ENCODE measurements around the gene NOL4L. TPM values are rescaled to one million over a fixed set of nuclear protein-coding genes. Genes with fewer than 3 reads are reported as not detected.

NOL4L gene
- total RNA-seq, 4 donors from 2014 or later, result 2.6 to 12.8 (median 6.4) TPM

GRCh38 chr20:32528905-32529670 is 56.0 kb downstream of the NOL4L start:
- WGBS, result 94% methylated on average over 12 of the region's 13 CpGs

GRCh38 chr20:32528171-32528891 is 56.8 kb downstream of the NOL4L start:
- no peak for DNase-seq (ENCODE audit: low spot score in 2 of 2)
- Histone ChIP-seq H3K27ac (no peak overlapping the region), H3K36me3 (no peaks in the 10 kb centered on the region), H3K27me3 (peaks cover 17% of the 10 kb centered on the region), H3K4me1 (peaks cover 19% of the 10 kb centered on the region), H3K9me3 (no peaks in the 10 kb centered on the region), H3K4me3 (no peak overlapping the region)
- no peak for TF ChIP-seq EP300 (IDR thresholded peaks at IDR 0.05)
- TF ChIP-seq POLR2AphosphoS5 (IDR thresholded peaks at IDR 0.05), result no peak
- TF ChIP-seq POLR2A (IDR thresholded peaks at IDR 0.05), result no peak
- TF ChIP-seq CTCF (IDR thresholded peaks at IDR 0.05), result no peak
- 51% methylated on average over 10 of the region's 27 CpGs for WGBS

More at GRCh38 chr20:32528905-32529670, 56.0 kb downstream of the NOL4L start:
- no peak for DNase-seq (ENCODE audit: low spot score in 2 of 2)
- Histone ChIP-seq H3K4me1 (peaks cover 19% of the 10 kb centered on the region), H3K36me3 (no peaks in the 10 kb centered on the region), H3K27ac (no peak overlapping the region), H3K4me3 (no peak overlapping the region), H3K9me3 (no peaks in the 10 kb centered on the region), H3K27me3 (peaks cover 17% of the 10 kb centered on the region)
- TF ChIP-seq CTCF (IDR thresholded peaks at IDR 0.05), result no peak
- no peak for TF ChIP-seq POLR2AphosphoS5 (IDR thresholded peaks at IDR 0.05)
- TF ChIP-seq EP300 (IDR thresholded peaks at IDR 0.05), result no peak
- TF ChIP-seq POLR2A (IDR thresholded peaks at IDR 0.05), result no peak

GRCh38 chr20:32527447-32528055 is 57.6 kb downstream of the NOL4L start:
- H3K9me3 ChIP-seq, result no peaks in the 10 kb centered on the region
- no peak overlapping the region for H3K4me3 ChIP-seq
- H3K27me3 ChIP-seq, result peaks cover 17% of the 10 kb centered on the region
- peaks cover 19% of the 10 kb centered on the region for H3K4me1 ChIP-seq
- peak in 1 of 2 donors; percentile 57 for DNase-seq (ENCODE audit: low spot score in 2 of 2)
- H3K27ac ChIP-seq, result no peak overlapping the region
- WGBS, result 24% methylated on average over 21 of the region's 24 CpGs
- H3K36me3 ChIP-seq, result no peaks in the 10 kb centered on the region
- no peak for TF ChIP-seq EP300 (IDR thresholded peaks at IDR 0.05)
- no peak for TF ChIP-seq POLR2AphosphoS5 (IDR thresholded peaks at IDR 0.05)
- no peak for TF ChIP-seq CTCF (IDR thresholded peaks at IDR 0.05)
- no peak for TF ChIP-seq POLR2A (IDR thresholded peaks at IDR 0.05)

GRCh38 chr20:32527052-32527446 is 58.1 kb downstream of the NOL4L start:
- Histone ChIP-seq H3K27me3 (peaks cover 17% of the 10 kb centered on the region), H3K9me3 (no peaks in the 10 kb centered on the region), H3K4me1 (peaks cover 19% of the 10 kb centered on the region), H3K27ac (no peak overlapping the region), H3K4me3 (no peak overlapping the region), H3K36me3 (no peaks in the 10 kb centered on the region)
- TF ChIP-seq CTCF (IDR thresholded peaks at IDR 0.05) (no peak), POLR2A (IDR thresholded peaks at IDR 0.05) (no peak), EP300 (IDR thresholded peaks at IDR 0.05) (no peak), POLR2AphosphoS5 (IDR thresholded peaks at IDR 0.05) (no peak)
- 85% methylated on average over 5 of the region's 5 CpGs for WGBS
- DNase-seq (ENCODE audit: low spot score in 2 of 2), result no peak

GRCh38 chr20:32526541-32526940 is 58.6 kb downstream of the NOL4L start:
- TF ChIP-seq POLR2AphosphoS5 (IDR thresholded peaks at IDR 0.05) (no peak), EP300 (IDR thresholded peaks at IDR 0.05) (no peak), POLR2A (IDR thresholded peaks at IDR 0.05) (no peak), CTCF (IDR thresholded peaks at IDR 0.05) (no peak)
- Histone ChIP-seq H3K4me3 (no peak overlapping the region), H3K27me3 (peaks cover 17% of the 10 kb centered on the region), H3K27ac (no peak overlapping the region), H3K9me3 (no peaks in the 10 kb centered on the region), H3K4me1 (peaks cover 22% of the 10 kb centered on the region), H3K36me3 (no peaks in the 10 kb centered on the region)
- DNase-seq (ENCODE audit: low spot score in 2 of 2), result no peak
- 70% methylated on average over 4 of the region's 4 CpGs for WGBS

Measured in suprapubic skin (tissue), 4 donors.